GM12874 (cell line): ENCODE data around the gene RNASE13.

Source experiments
- TF ChIP-seq, protein P1 (sequence below): IDR thresholded peaks from 2 replicates; pipeline ENCODE4 v1.5.1; 2011; ENCODE audit warnings: low read depth, mild to moderate bottlenecking, control low read depth, low read length, moderate library complexity; ENCODE audit not compliant: insufficient read depth

RNASE13 gene

DNA sequence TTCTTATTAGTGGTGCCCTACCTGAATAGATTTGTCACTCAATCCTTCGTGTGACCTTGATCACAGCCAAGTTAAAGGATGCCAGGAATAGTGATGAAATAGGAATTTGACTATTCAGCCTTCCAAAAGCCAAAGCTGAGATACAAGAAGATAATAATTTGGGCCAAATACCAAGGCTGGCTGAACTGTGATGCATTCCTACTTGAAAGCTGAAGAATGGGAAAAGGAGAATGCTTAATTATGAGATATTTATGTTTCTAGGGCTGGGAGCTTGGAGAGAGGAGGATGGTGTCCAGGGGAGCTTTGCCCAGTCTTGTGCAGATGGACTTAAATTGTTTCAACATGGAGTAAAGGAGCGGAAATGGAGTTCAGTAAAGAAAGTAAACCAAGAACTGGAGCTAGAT lies 12.8 kb upstream of the RNASE13 start:
- TF ChIP-seq, protein P1, sequence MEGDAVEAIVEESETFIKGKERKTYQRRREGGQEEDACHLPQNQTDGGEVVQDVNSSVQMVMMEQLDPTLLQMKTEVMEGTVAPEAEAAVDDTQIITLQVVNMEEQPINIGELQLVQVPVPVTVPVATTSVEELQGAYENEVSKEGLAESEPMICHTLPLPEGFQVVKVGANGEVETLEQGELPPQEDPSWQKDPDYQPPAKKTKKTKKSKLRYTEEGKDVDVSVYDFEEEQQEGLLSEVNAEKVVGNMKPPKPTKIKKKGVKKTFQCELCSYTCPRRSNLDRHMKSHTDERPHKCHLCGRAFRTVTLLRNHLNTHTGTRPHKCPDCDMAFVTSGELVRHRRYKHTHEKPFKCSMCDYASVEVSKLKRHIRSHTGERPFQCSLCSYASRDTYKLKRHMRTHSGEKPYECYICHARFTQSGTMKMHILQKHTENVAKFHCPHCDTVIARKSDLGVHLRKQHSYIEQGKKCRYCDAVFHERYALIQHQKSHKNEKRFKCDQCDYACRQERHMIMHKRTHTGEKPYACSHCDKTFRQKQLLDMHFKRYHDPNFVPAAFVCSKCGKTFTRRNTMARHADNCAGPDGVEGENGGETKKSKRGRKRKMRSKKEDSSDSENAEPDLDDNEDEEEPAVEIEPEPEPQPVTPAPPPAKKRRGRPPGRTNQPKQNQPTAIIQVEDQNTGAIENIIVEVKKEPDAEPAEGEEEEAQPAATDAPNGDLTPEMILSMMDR, result no peak

DNA sequence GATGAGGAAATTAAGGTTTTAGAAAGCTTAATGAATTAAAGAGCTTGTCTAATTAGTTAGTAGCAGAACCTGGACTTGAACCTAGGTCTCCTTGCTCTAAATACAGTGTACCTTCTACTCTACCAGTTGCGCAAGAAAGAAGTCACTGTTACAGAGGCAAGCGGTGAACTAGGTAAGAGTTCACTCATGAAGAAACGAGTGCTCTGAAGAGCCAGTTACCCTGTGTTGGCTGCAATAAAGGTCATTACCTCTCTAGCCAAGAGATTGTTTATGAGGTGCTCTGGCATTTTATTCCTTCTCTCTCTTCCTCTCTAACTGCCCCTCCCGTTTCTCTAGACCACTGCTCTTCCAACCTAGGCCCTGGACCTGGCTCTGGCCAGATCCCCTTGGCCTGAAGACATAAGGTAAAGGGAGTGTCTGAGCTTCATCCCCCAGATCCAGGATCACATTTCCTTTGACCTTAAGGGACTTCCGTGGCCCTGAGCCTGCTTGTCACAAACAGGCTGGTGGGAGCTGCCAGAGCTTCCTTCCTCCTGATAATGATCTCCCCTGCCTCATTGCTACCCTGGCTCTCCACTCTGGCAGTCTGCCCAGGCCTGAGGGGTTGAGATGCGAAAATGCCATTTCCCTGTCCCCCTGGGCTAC lies 9.5 kb upstream of the RNASE13 start:
- TF ChIP-seq, protein P1, result no peak

DNA sequence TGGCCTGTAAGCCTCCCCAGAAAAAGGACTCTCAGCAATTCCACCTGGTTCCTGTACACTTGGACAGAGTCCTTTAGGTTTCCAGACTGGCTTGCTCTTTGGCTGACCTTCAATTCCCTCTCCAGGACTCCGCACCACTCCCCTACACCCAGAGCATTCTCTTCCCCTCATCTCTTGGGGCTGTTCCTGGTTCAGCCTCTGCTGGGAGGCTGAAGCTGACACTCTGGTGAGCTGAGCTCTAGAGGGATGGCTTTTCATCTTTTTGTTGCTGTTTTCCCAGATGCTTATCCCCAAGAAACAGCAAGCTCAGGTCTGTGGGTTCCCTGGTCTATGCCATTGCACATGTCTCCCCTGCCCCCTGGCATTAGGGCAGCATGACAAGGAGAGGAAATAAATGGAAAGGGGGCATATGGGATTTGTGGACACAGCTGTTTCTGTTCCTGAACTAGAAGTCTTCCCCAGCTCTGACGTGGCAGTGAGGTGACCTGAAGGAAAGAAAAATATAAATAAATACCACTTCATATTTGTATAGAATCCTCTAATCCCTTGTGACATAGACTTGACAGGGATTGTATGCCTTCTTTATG lies 8.9 kb upstream of the RNASE13 start:
- TF ChIP-seq, protein P1, result no peak

DNA sequence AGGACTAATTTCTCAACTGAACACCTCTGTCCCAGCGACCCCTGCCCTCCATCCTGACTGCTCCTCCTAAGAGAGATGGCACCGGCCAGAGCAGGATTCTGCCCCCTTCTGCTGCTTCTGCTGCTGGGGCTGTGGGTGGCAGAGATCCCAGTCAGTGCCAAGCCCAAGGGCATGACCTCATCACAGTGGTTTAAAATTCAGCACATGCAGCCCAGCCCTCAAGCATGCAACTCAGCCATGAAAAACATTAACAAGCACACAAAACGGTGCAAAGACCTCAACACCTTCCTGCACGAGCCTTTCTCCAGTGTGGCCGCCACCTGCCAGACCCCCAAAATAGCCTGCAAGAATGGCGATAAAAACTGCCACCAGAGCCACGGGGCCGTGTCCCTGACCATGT lies 8.3 kb upstream of the RNASE13 start:
- TF ChIP-seq, protein P1, result no peak

DNA sequence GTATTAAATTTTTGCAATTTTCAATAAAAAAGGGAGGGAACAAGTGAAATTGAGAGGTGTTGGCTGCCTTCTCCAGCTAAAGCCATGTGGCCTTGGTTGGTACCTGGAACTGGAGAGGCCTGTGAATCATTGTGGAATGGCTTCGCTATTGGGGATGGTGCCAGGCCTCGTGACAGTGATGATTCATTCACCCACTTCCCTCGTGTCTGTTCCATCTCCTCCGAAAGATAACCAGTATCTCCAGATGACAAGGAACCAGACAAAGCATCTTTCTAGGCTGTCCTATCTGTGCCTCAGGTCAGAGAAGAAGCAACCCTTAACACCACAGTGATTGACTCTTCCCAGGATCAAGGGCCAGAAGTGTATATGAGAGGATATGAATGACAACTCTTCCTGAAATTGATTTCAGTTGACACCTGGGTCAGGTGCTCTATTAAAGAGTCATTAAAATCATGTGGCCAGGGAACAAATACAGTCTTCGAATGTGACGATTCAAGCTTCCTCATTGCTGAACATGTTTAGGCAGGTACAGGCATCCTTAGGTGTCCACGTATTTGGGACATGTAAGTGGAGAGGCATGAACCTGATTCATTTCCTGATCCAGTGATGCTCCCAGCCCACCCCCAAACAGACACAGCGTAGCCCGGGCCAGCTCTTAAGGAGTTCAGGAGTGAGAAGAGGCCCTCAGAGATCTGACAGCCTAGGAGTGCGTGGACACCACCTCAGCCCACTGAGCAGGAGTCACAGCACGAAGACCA lies 7.2 kb upstream of the RNASE13 start, which contains the start of gene RNASE7:
TSS of gene RNASE7 (plus strand) at position 687 of the 758 bp plus-strand sequence. CDS start 631 bp downstream, outside the sequence.
- TF ChIP-seq, protein P1, result no peak

DNA sequence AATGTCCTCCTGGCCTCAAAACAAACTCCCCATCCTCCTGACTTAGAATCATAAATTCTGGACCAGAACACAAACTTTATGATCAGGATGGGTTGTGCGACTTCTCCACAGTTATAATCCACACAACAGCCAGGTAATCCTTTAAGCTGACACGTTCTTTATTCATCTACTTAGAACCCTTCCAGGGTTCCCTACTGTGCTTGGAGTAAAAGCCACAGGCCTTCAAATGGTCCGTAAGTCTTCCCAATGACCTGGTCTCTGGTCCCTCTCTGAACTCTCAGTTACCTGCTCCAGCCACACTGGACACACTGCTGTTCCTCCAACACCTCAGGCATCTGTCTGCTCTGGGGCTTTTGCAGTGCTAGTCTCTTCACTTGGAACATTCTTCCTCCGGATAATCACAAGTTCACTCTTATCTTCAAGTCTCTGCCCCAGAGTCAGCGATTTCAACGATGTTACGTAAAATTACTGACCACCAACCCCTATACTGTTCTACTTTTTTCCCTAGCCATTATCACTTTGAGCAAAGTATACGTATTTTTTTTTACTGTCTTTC lies 5.8 kb upstream of the RNASE13 start:
- TF ChIP-seq, protein P1, result no peak
